T-helper 1 cell (primary cell): ENCODE results near the gene ZNF358.

ENCODE experiments used
- DNase-seq, 5 donors: peaks; one replicate each; pipeline ENCODE4 v3.0.0-alpha.2; 2012 to 2020

Gene ZNF358

GRCh38 chr19:7489609-7490044 is 26.3 kb upstream of the ZNF358 start:
- DNase-seq = no peak

GRCh38 chr19:7492142-7492541 is 23.8 kb upstream of the ZNF358 start:
- DNase-seq = peak in 1 of 5 donors; percentile 79

GRCh38 chr19:7492558-7492957 is 23.3 kb upstream of the ZNF358 start:
- DNase-seq = no peak

- no peak for DNase-seq
These were observed 21.3 kb upstream of the ZNF358 start for GRCh38 chr19:7494416-7495098.

- no peak for DNase-seq
These were observed 18.6 kb upstream of the ZNF358 start for GRCh38 chr19:7497292-7497691.

- peak in 1 of 5 donors; percentile 57 for DNase-seq
These were observed 15.0 kb upstream of the ZNF358 start for GRCh38 chr19:7500811-7501450.

- no peak for DNase-seq
These were observed 13.4 kb upstream of the ZNF358 start for GRCh38 chr19:7502552-7502951.

GRCh38 chr19:7504684-7505083 is 11.2 kb upstream of the ZNF358 start:
- DNase-seq = no peak

- no peak for DNase-seq
These were observed 10.6 kb upstream of the ZNF358 start for GRCh38 chr19:7505288-7505681.

- DNase-seq = no peak
These were observed 10.1 kb upstream of the ZNF358 start for GRCh38 chr19:7505682-7506384.

GRCh38 chr19:7506385-7507328 is 9.2 kb upstream of the ZNF358 start:
- DNase-seq = peak in 1 of 5 donors; percentile 54

- DNase-seq = no peak
These were observed 8.0 kb upstream of the ZNF358 start for GRCh38 chr19:7507884-7508283.

GRCh38 chr19:7509625-7510024 is 6.3 kb upstream of the ZNF358 start:
- DNase-seq = no peak

GRCh38 chr19:7512400-7512851 is 3.5 kb upstream of the ZNF358 start:
- no peak for DNase-seq

- no peak for DNase-seq
These were observed 1.9 kb upstream of the ZNF358 start for GRCh38 chr19:7513809-7514642.

GRCh38 chr19:7515110-7515644 is 726 bp upstream of the ZNF358 start:
- DNase-seq = no peak

GRCh38 chr19:7516333-7516732 is 430 bp downstream of the ZNF358 start:
- DNase-seq = no peak

GRCh38 chr19:7516878-7517277 is 975 bp downstream of the ZNF358 start:
- no peak for DNase-seq

- DNase-seq = no peak
These were observed 3.6 kb downstream of the ZNF358 start for GRCh38 chr19:7519361-7520130.
